ENCODE results near the gene PAK4. TPM values are rescaled to one million over a fixed set of nuclear protein-coding genes. Genes with fewer than 3 reads are reported as not detected.

Gene PAK4
- total RNA-seq, 3 donors from 2014 or later: 3.5 to 12.0 (median 10.2) TPM

DNA sequence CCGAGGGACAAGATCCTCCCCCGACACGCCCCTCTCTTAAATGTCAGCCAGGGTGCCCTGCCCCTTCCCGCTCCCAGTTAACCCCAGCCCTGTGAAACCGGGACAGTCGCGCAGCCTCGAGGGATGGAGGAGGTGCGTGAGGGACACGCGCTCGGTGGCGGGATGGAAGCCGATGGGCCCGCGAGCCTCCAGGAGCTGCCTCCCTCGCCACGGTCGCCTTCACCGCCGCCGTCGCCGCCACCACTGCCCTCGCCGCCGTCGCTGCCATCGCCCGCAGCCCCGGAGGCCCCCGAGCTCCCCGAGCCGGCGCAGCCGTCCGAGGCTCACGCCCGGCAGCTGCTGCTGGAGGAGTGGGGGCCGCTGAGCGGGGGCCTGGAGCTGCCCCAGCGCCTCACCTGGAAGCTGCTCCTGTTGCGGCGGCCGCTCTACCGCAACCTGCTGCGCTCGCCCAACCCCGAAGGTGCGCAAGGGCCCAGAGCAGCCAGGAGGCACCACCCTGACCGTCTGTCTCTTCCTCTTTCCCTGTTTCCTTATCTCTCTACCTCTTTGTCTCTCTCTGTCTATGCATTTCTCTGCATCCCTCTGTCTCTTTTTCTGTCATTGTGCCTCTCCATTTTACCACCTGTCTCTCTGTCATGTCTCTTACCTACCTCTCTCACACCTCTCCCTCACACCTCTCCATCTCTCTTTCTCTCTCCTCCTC, 71.4 kb downstream of the PAK4 start, which contains the start of gene NCCRP1:
Gene NCCRP1 (plus strand): TSS at position 105 of the 703 bp plus-strand sequence. CDS start 19 bp downstream, at position 124.
- DNase-seq (ENCODE audit: low spot score in 2 of 2): no peak
- Histone ChIP-seq H3K4me3 (peak within 1 kb of the TSS in 2 of 3 donors; percentile 33 to 50), H3K4me1 (no peaks in the 10 kb centered on the region), H3K27ac (no peak within 1 kb of the TSS), H3K9me3 (no peaks in the 10 kb centered on the region), H3K27me3 (peaks cover 0 to 45% of the 10 kb centered on the region in 2 donors), H3K36me3 (no peaks in the 10 kb centered on the region)
- no peak for TF ChIP-seq POLR2AphosphoS5 (IDR thresholded peaks at IDR 0.05)
- TF ChIP-seq, protein P1, sequence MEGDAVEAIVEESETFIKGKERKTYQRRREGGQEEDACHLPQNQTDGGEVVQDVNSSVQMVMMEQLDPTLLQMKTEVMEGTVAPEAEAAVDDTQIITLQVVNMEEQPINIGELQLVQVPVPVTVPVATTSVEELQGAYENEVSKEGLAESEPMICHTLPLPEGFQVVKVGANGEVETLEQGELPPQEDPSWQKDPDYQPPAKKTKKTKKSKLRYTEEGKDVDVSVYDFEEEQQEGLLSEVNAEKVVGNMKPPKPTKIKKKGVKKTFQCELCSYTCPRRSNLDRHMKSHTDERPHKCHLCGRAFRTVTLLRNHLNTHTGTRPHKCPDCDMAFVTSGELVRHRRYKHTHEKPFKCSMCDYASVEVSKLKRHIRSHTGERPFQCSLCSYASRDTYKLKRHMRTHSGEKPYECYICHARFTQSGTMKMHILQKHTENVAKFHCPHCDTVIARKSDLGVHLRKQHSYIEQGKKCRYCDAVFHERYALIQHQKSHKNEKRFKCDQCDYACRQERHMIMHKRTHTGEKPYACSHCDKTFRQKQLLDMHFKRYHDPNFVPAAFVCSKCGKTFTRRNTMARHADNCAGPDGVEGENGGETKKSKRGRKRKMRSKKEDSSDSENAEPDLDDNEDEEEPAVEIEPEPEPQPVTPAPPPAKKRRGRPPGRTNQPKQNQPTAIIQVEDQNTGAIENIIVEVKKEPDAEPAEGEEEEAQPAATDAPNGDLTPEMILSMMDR (IDR thresholded peaks at IDR 0.05): no peak
- no peak for TF ChIP-seq POLR2A (IDR thresholded peaks at IDR 0.05)
- intact Hi-C loops (cut with DNase I; ENCODE audit: low total_unique reads): no loop called here

DNA sequence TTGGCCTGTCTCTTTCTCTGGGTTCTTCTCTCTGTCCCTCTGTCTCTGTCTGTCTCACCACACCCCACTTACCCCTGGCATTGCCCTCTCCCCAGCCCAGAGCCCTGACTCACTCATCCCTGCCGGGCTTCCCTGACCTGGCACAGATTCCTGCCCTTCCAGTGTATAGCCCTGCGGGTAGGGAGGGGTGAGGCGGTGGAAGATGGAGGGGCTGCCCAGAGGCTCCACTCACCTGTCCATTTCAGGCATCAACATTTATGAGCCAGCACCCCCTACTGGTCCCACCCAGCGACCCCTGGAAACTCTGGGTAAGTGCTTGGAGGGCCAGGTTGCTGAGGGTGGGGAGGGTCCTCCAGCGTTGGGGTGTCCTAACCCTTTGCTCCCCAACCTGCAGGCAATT, 72.2 kb downstream of the PAK4 start:
- H3K27me3 ChIP-seq: peaks cover 0 to 53% of the 10 kb centered on the region in 2 donors
- H3K4me1 ChIP-seq: no peaks in the 10 kb centered on the region
- intact Hi-C loops (cut with DNase I; ENCODE audit: low total_unique reads): no loop called here
- H3K9me3 ChIP-seq: no peaks in the 10 kb centered on the region
- no peak overlapping the region for H3K4me3 ChIP-seq
- no peaks in the 10 kb centered on the region for H3K36me3 ChIP-seq
- no peak for DNase-seq (ENCODE audit: low spot score in 2 of 2)
- no peak overlapping the region for H3K27ac ChIP-seq
- TF ChIP-seq POLR2AphosphoS5 (IDR thresholded peaks at IDR 0.05): no peak
- TF ChIP-seq, protein P1 (IDR thresholded peaks at IDR 0.05): no peak
- TF ChIP-seq POLR2A (IDR thresholded peaks at IDR 0.05): no peak

DNA sequence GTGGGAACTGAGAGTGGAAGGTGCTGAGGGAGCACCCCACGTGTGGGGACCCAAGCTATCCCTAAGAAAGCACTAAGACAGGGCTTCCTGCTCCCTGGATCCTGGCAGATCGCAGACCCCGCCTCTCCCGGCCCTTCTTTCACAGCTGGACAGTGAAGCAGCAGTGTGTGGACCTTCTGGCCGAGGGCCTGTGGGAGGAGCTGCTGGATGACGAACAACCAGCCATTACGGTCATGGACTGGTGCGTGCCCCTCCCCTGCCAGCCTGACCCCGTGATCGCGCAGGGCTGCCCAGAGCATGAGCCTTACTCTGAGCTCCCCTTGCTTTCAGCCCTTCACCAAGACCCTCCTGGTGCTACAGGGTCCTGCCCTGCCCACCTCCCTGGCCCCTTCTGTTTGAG, 73.4 kb downstream of the PAK4 start:
- Histone ChIP-seq H3K4me3 (no peak overlapping the region), H3K9me3 (no peaks in the 10 kb centered on the region), H3K27ac (no peak overlapping the region), H3K4me1 (no peaks in the 10 kb centered on the region), H3K36me3 (no peaks in the 10 kb centered on the region), H3K27me3 (peaks cover 0 to 65% of the 10 kb centered on the region in 2 donors)
- intact Hi-C loops (cut with DNase I; ENCODE audit: low total_unique reads): no loop called here
- no peak for DNase-seq (ENCODE audit: low spot score in 2 of 2)
- TF ChIP-seq POLR2AphosphoS5 (IDR thresholded peaks at IDR 0.05) (no peak), POLR2A (IDR thresholded peaks at IDR 0.05) (no peak)
- TF ChIP-seq, protein P1 (IDR thresholded peaks at IDR 0.05): no peak

DNA sequence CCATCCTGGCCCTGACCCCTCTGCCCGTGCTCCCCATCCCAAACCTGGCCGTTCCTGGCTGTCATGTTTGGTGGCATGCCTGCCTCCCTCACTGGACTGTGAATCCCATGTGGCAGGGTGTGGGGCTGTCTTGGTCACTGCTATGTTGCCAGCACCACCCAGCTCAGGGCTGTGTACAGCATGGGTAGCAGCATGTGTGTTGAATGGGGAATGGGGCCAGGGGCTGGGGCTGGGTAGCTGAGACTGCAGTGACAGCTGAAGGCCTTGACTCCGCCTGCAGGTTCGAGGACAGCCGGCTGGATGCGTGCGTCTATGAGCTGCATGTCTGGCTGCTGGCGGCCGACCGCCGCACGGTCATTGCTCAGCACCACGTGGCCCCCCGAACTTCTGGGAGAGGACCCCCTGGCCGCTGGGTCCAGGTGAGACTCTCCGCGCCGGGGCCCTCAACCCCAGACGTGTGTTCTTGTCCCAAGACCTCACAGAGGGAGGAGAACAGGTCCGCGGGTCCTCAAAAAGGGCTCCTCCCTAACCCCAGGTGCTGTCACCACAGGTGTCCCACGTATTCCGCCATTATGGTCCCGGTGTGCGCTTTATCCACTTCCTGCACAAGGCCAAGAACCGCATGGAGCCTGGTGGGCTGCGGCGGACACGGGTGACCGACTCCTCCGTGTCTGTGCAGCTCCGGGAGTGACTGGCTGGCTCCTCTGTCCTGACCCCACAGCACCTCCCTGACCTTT, 74.6 kb downstream of the PAK4 start:
- no peak for TF ChIP-seq POLR2AphosphoS5 (IDR thresholded peaks at IDR 0.05)
- TF ChIP-seq, protein P1 (IDR thresholded peaks at IDR 0.05): no peak
- TF ChIP-seq POLR2A (IDR thresholded peaks at IDR 0.05): no peak
- intact Hi-C loops (cut with DNase I; ENCODE audit: low total_unique reads): no loop called here
- no peaks in the 10 kb centered on the region for H3K4me1 ChIP-seq
- H3K27ac ChIP-seq: no peak overlapping the region
- H3K9me3 ChIP-seq: no peaks in the 10 kb centered on the region
- H3K27me3 ChIP-seq: peaks cover 0 to 74% of the 10 kb centered on the region in 2 donors
- no peak for DNase-seq (ENCODE audit: low spot score in 2 of 2)
- no peaks in the 10 kb centered on the region for H3K36me3 ChIP-seq
- no peak overlapping the region for H3K4me3 ChIP-seq

- TF ChIP-seq POLR2AphosphoS5 (IDR thresholded peaks at IDR 0.05): no peak
- TF ChIP-seq, protein P1 (IDR thresholded peaks at IDR 0.05): no peak
- TF ChIP-seq POLR2A (IDR thresholded peaks at IDR 0.05): no peak
- Histone ChIP-seq H3K4me1 (no peaks in the 10 kb centered on the region), H3K27me3 (peaks cover 0 to 74% of the 10 kb centered on the region in 2 donors), H3K4me3 (no peak overlapping the region), H3K27ac (no peak overlapping the region), H3K9me3 (no peaks in the 10 kb centered on the region), H3K36me3 (no peaks in the 10 kb centered on the region)
- DNase-seq (ENCODE audit: low spot score in 2 of 2): no peak
- intact Hi-C loops (cut with DNase I; ENCODE audit: low total_unique reads): no loop called here
Observed at GRCh38 chr19:39200803-39201115, 75.2 kb downstream of the PAK4 start.
